HG03039 (cell line): ENCODE results near the gene AVPR1A.
"Not testable (repeated sequence)": the region's sequence is repeated elsewhere in the genome, so short reads cannot be mapped to it uniquely, and the experiment has no call there.

Source experiments
- ATAC-seq: cut with Tn5 transposase; IDR thresholded peaks from one replicate; pipeline ENCODE4 v1.9.1; 2021; ENCODE audit warnings: mild to moderate bottlenecking, moderate library complexity; ENCODE audit not compliant: unreplicated experiment

AVPR1A gene

DNA sequence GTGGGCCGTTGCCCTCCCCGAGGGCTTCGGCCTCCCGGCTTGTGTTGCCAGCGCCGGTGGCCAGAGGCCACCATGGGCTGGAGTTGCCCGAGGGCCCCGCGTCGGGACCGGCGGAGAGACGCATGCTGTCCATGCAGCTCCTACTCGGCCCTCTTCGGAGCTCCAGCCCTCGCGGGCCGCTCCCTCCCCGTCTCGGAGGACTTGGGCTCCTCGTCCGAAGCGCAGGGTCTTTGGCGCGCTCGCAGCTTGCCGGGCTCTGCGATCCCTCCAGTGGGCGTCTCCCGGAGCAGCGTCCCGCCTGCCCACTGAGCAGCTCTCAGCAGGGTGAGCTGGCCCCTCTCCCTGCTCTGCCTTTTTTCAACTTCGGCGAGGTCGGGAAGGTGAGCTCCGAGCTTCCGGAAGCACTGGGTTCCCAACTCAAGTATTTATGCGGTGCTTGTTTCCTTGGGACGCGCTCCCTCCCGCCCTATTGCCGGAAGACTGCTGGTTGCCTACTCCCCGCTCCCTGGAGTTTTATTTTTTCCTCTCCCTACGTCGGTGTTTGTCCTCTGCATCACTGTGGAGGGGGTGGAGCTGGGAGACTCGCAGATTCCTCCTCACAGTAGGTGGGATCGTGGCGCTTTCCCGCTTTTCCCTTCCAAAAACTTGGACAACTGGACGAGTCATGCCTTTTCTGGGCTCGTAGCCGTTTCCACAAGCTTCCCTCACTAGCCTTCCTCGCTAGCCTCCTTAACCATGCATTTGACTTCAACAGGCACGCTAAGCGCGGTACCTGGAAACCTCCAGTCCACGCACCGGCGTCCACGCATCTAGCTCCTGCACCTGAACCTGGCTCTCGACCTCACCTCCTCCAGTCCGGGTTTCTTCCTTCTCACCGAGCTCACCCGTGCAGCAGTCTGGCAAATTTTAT, at the start of gene AVPR1A:
Gene AVPR1A, minus strand, starts transcription at position 489 of the 910 bp plus-strand sequence. Its CDS starts 365 bp downstream, at position 124.
- ATAC-seq = no peak

DNA sequence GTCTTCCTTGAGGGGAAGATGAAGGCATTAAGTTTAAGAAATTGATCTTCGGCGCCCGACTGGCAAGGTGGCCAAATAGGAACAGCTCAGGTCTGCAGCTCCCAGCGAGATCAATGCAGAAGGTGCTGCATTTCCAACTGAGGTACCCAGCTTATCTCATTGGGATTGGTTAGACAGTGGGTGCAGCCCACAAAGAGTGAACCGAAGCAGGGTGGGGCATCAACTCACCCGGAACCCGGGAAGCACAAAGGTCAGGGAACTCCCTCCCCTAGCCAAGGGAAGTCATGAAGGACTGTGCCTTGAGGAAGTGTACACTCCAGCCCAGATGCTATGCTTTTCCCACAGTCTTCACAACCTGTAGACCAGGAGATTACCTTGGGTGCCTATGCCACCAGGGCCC, 45.2 kb upstream of the AVPR1A start:
- ATAC-seq = no peak

DNA sequence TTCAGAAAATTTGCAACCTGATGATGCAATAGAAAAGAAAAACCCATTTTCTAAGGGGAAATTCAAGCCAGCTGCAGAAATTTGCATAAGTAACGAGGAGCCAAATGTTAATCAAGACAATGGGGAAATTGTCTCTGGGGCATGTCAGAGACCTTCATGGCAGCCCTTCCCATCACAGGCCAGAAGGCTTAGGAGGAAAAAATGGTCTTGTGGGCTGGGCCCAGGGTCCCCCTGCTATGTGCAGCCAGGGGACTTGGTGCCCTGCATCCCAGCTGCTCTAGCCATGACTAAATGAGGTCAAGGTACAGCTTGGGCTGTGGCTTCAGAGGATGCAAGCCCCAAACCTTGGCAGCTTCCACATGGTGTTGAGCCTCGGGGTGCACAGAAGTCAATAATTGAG, 28.2 kb upstream of the AVPR1A start:
- no peak for ATAC-seq

DNA sequence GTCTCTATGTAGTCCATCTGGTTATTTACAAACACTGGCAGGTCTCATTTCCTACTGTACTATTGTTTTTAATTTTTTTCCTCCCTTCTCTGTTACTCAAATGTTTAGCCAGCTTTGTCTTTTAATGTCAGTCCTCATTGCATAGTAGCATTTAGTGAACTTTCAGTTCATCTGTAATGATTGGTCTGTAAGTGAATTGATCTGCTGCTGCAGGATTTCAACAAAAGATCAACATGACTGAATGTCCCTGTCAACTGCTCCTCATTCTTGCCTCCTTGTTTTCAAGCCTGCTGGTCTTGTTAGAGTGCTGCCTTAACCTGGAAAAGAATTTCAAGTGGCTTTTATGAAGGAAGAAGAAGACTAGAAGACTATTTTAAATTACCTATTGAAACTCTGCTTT, 19.3 kb upstream of the AVPR1A start:
- ATAC-seq = no peak

DNA sequence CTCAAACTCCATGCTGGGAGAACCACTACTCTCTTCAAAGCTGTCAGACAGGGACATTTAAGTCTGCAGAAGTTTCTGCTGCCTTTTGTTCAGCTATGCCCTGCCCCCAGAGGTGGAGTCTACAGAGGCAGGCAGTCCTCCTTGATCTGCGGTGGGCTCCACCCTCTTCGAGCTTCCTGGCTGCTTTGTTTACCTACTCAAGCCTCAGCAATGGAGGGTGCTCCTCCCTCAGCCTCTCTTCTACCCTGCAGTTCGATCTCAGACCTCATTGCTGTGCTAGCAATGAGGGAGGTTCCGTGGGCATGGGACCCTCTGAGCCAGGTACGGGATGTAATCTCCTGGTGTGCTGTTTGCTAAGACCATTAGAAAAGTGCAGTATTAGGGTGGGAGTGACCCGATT, 16.7 kb upstream of the AVPR1A start:
- not testable (repeated sequence) for ATAC-seq

DNA sequence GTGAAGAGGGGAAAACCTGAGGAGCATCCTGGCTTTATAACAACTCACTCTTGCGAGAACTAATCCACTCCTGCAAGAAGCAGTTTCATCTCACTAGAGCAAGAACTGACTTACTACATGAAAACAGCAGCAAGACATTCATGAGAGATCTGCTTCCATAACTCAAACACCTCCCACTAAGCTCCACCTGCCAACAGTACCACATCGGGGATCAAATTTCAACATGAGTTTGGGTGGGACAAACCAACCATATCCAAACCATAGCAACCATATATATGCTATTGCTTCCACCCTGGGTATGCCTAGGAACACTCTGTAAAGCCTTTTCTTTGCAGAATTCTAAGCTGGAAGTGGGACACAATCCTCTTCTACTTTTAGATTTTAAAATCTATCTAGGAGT, 13.9 kb upstream of the AVPR1A start:
- no peak for ATAC-seq

DNA sequence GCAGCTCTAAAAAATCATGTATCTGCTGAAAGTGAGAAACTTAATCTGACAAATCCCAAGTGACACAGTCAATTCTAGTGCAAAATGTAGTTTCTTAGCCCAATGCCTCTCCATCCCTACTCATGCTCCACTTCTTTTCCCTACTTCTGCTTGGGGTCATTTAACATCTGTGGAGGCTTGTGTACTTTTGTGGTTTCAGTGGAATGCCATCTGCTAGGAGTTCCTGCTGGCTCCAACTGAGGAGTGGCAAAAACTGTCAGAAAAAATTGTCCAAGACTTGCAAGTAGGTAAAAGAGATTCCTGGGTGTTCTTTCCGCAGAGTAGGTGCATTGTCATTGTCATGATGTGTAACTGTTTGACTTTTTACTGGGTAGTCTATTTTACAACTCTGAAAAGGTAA, 12.5 kb upstream of the AVPR1A start:
- no peak for ATAC-seq

DNA sequence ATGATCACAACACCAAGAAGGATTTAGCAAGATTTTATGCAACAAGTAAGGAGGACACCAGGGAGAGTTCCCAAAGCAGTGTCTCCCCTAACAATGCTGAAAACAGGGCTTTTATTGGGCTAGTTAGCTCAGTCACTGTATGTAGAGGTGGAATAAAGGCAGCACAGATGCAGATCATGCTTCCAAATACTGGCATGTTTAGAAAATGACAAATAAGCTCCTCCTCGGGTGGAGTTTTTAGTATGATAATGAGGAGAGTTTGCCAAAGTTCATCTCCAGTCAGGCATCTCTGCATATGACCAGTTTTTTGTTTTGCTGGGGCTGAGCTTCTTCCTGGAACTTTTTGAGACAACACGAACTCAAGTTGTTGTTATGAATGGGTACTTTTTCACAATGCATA, 4.4 kb upstream of the AVPR1A start:
- ATAC-seq = no peak

DNA sequence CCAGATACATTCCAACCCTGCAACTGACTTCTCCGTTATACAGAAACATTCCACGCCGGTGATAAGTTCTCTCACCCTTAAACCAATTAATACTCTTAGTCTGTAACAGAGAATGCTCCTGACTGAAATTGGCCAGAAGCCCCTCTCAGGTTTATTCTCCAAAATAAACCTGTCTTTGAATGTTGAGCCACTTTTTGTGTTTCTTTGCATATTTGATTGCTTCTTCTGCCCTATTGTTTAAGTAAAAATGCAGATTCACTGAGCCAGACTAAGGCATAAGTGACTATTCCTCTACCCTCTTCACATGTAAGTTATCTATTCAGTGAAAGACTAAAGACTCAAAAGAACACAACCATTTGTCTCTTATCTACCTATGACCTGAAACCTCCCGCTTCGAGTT, 3.6 kb upstream of the AVPR1A start:
- ATAC-seq = no peak

DNA sequence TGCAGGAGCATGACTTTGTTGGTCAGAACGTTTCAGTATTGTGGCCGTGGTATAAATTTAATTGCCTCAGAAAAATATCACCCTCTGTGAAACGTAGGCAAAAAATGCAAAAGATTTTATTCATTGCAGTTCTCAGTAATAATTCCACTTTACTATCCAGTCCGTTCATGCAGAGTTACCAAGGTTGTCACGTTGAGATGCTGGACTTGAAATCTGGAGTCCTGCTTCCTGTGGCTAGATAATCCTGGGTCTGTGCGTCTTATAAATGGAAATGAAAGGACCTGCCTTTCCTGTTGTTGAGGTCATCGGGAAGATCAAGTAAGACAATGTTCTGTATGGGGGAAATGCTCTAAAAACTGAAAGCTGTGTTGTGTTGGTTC, 1.3 kb upstream of the AVPR1A start:
- no peak for ATAC-seq

DNA sequence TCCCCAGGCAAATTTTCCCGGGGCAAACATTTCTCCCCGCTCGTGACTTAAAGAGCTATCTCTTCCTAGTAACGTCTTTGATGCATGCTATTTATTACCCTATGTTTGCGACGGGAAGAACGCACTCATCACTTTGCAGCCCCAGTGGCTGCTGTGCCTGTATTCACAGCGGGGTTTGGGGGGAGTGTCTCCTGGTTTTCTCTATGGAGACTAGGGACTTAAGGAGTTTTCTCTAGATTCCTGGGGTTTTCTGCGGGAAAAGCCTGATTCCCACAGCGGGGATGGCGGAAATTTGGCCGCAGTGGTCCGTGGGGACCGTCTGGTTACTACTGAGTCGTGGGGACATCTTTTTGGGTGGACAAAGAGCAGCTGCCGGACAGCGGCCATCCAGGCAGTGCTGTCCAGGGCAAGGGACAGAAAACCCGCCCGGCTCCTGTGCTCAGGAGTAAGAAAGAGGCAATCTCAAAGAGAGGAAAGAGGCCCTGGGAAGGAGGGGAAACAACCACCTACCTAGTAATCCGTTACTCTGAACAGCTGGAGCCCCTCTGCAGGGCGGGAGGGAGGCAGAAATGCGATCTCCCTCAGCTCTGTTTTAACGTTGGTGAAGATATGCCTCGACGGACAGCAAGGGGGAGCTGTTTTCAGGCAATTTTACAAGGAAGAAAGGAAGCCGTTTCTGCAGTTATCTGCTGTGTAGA, 771 bp upstream of the AVPR1A start:
- ATAC-seq = peak; percentile 55

DNA sequence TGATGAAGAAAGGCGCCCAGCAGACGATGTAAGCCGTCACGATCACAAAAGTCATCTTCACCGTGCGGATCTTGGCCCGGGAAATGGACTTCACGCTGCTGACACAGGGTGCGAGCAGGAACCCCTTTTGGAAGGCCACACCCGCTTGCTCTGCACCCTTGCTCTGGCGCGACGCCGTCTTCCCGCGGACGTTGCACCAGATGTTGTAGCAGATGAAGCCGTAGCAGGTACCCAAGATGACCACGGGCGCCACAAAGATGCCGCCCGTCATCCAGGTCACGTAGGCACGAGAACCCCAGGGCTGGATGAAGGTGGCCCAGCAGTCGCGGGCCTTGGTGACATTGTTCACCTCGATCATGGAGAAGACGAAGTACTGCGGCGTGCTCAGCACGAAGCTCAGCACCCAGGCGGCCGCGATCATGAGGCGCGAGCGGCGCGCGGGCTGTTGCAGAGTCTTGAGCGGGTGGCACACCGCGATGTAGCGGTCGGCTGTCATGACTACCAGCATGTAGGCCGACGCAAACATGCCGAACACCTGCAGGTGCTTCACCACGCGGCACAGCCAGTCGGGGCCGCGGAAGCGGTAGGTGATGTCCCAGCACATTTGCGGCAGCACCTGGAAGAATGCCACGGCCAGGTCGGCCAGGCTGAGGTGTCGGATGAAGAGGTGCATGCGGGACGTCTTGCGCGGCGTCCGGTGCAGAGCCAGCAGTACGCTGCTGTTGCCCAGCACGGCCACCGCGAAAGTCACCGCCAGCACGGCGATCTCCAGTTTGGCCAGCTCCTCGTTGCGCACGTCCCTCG, 890 bp downstream of the AVPR1A start:
- no peak for ATAC-seq

DNA sequence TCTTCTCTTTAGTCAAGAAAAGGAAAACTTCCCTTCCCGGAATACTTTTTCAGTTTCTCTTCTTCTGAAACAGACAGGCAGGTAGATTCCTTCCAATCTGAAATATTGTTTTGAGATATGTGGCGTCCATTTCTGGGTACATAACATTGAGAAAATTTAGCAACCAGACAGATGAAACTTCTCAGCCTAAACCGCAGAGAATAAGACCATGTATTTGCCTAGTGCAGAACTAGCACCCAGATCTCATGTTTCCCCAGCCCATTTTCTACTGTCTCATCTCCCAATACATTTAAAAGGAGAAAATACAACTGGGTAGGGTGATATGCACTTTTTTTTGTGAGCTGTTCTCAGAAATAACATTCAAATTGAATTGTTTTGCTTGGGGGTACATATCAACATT, 6.4 kb downstream of the AVPR1A start:
- no peak for ATAC-seq

DNA sequence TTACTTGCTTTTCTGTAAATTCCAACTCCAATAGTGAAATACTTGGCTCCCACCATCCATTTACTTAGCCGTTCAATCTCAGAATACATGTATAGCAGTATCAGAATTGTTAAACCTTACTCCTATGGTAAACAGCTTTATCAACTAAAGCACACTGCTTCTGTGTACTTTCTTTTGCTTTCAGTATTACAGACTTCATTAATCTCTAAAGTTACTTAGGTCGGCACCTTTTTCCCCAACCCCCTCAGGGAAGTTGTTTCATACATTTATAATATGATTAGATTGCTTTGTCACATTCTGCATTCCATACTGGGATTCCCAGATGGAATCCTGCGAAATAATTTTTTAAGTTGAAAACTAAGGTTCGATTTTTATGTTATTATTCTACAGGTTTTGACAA, 12.5 kb downstream of the AVPR1A start:
- ATAC-seq = no peak

DNA sequence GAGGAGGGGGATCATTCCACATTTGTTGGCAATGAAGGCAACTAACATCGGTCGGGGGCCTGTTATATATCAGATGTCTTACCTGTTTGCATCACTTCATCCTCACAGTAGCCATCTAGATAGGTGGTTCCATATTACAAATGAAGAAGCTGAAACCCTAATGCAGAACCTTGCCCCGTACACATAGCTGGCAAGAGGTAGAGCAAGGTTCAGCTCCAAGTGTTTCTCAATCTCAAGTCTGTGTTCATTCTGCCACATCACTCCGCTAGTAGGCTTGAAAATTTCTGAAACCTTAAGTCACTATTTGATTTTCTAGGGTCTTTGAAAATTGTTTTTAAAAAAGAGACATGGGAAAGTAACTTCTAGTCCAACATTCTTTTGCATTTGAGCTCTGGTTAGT, 17.0 kb downstream of the AVPR1A start:
- no peak for ATAC-seq

DNA sequence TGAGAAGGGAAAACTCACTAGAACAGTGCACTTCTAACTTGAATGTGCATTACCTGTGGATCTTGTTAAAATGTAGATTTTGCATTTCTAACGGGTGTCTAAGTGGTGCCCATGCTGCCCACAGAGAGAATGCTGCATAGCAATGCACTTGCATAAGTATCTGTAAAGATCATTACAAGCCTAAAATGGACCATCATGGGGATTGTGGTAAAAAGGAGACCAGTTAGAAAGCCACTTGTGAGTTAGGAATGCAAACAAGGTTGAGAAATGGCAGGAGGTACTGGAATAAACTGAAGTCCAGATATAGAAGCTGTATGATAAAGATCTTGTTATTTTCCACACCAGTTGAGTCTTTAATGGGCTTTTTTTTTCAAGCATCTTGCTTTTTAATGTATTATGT, 18.8 kb downstream of the AVPR1A start:
- no peak for ATAC-seq

DNA sequence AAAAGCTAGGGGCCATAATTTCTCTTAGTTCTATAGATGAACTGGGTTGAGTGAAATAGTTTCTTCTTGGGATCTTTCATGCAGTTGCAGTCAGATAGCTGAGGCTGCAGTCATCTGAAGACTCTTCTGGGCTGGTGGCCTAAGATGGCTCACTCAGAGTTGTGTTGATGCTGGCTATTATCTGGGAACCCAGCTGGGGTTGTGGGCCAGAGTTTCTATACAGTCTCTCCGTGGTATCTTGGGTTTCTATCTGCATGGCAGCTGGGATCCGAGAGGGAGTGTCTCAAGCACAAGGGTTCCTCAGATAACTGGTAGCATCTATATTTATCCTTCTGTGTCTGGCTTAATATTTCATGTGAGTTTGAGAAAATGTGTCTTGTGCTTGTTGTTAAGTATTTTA, 21.1 kb downstream of the AVPR1A start:
- ATAC-seq = no peak

DNA sequence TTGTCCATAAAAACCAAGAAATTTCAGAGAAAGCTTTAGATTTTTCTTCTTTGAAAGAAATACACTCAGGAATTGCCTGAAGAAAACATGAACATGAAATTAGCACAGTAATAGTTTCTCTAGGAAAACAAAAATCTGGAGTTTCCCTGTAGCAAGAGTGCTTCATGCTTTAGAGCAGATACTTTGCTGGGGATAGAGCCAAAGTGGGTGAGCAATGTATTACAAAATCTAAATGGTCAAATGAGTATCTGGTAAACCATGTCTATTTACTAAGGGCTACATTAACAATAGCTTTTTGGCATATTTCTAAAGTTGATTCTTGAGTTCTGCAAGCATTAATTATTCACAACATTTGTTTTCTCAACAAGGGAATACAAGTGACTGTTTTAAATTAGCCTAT, 26.2 kb downstream of the AVPR1A start:
- ATAC-seq = no peak

DNA sequence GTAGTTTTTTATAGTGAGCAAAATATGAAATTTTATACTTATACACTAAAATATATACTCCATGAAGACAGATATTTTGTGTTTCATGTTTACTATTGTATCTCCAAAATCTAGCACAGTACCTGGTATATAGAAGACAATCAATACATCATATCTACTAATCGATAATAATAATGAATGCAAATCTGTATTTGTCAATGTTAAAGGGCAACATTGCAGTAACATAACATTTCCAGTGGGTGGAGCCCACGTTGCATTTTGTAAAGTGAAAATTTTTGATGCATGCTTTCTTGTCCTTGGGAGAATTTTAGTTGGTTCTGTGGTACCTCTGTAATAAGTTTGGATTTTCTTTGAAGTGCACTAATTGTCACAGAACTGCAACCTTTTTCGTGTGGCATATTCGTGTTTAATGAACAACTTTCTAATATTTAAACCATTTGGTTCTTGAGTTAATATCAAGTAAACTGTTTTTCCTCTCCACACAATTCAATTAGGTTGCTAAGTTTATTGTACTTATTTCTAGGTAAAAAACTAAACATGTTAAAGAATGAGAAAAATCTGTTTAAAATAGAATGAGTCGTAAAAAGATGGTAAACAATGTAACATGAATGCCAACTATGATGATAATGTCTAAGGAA, 47.4 kb downstream of the AVPR1A start:
- no peak for ATAC-seq

DNA sequence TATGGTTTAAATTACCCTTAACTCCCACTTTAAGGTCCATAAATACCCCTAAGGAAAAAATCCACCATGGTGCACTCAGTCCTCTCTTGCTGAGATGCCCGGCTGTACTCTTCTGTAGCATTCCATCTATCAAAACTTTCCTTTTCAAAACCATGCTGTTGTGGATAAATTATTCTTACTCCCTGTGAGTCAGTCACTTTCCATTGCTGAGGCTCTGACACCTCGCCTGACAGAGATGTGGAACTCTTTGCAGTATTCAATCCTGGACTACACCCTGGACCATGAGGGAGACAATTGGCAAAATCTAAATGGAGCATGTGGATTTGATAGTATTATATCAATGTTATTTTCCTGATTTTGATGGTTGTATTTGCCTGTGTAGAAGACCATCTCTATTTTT, 49.1 kb downstream of the AVPR1A start:
- ATAC-seq = no peak

DNA sequence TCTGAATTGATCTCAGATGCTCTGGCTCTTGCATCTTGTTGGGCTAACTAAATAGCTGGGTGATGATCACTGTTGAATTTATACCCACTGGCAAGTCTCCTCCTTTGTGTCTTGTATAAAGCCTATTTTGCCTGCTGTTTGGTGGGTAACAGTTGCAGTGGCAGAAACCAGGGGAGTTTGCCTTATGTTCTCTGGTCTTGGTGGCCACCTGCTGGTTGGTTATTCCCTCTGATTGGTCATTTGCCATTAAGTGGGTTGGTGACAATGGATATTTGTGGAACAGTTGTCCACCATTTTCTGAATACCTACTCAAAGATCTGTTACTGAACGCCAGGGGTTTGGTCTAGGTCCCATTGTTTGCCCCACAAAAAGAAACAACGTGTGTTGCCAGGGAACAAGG, 52.1 kb downstream of the AVPR1A start:
- ATAC-seq = no peak
